Endothelial cell of umbilical vein (primary cell): ENCODE data around the gene WAC. TPM values are rescaled to one million over a fixed set of nuclear protein-coding genes. Genes with fewer than 3 reads are reported as not detected.
A peak's percentile ranks its signal among the peaks of the same experiment; 100 is the strongest.

Experiments
- BruUV-seq: library from RNA; stranded (reverse); fragments of 400-500 nt; replicated peaks from 2 replicates; lab custom pipeline; 2021; lab: Mats Ljungman, UMichigan
- CTCF ChIA-PET: fragments of 300-600, 350-600 bp; sonication (Branson Sonifier 250); formaldehyde crosslinking; loops from one replicate; lab custom pipeline; 2021; ENCODE audit warnings: antibody characterized with exemption, inconsistent platforms; lab: Charles Lee
- POLR2A ChIA-PET: fragments of 300-600, 350-600 bp; sonication (Branson Sonifier 250); formaldehyde crosslinking; loops from one replicate; lab custom pipeline; 2021; ENCODE audit warnings: antibody characterized with exemption, inconsistent platforms; lab: Charles Lee
- DNase-seq: peaks from one replicate; pipeline ENCODE4 v3.0.0-alpha.2; 2011; ENCODE audit warnings: low read depth, low spot score
- FAIRE-seq: peaks from 2 replicates; lab custom pipeline; 2011; peaks lifted over from hg19 to GRCh38; lab: Jason Lieb, UNC
- H2AFZ ChIP-seq: 2 replicates; pipeline ENCODE4 v1.6.0; 2012; ENCODE audit warnings: low read depth, low read length, control low read depth, inconsistent platforms
- H3K27ac ChIP-seq: 2 replicates; pipeline ENCODE4 v1.5.1; 2011; ENCODE audit warnings: low read depth, mild to moderate bottlenecking, control low read depth, low read length, moderate library complexity; ENCODE audit not compliant: insufficient read depth
- H3K27me3 ChIP-seq, 2 experiments: 2 replicates each; pipeline versions ENCODE4 v1.6.0 to v1.6.1; 2011; ENCODE audit warnings: low read length in 2 of 2, mixed read lengths in 1 of 2; ENCODE audit not compliant: control insufficient read depth in 2 of 2, insufficient read depth in 2 of 2
- H3K36me3 ChIP-seq, 2 experiments: 2 replicates in 1 of 2; 3 replicates in 1 of 2; pipeline ENCODE4 v1.5.1; 2011; ENCODE audit warnings: low read length in 2 of 2, mild to moderate bottlenecking in 1 of 2, moderate library complexity in 1 of 2; ENCODE audit not compliant: control insufficient read depth in 2 of 2, insufficient read depth in 2 of 2; ENCODE audit errors: extremely low read depth in 1 of 2
- H3K4me1 ChIP-seq: 3 replicates; pipeline ENCODE4 v1.5.1; 2011; ENCODE audit warnings: mild to moderate bottlenecking, low read length; ENCODE audit not compliant: control insufficient read depth, insufficient read depth; ENCODE audit errors: extremely low read depth
- H3K4me2 ChIP-seq: 2 replicates; pipeline ENCODE4 v1.6.1; 2011; ENCODE audit warnings: low read length, control low read depth, mixed read lengths; ENCODE audit not compliant: insufficient read depth
- H3K4me3 ChIP-seq, 3 experiments: fragments of 200-600 bp in 1 of 3; sonication (generic), shearing (Covaris generic) in 1 of 3; replicated peaks in 1 of 3; 2 replicates each; pipeline ENCODE4 v1.5.1; 2011 to 2016; ENCODE audit warnings: control low read depth in 3 of 3, low read length in 3 of 3, mild to moderate bottlenecking in 2 of 3, inconsistent platforms in 1 of 3, low read depth in 1 of 3, moderate library complexity in 1 of 3; ENCODE audit not compliant: insufficient read depth in 1 of 3
- H3K79me2 ChIP-seq: 2 replicates; pipeline ENCODE4 v1.6.0; 2012; ENCODE audit warnings: low read length, inconsistent platforms; ENCODE audit not compliant: control insufficient read depth, insufficient read depth
- H3K9ac ChIP-seq: replicated peaks from 2 replicates; pipeline ENCODE3; 2011; ENCODE audit warnings: low read length, control low read depth; ENCODE audit not compliant: insufficient read depth; ENCODE audit errors: extremely low read depth
- H3K9me1 ChIP-seq: replicated peaks from 3 replicates; pipeline ENCODE4 v1.6.0; 2011; ENCODE audit warnings: mild to moderate bottlenecking, low read length; ENCODE audit not compliant: control insufficient read depth, insufficient read depth; ENCODE audit errors: extremely low read depth
- H3K9me3 ChIP-seq: replicated peaks from 2 replicates; pipeline ENCODE4 v1.5.1; 2012; ENCODE audit warnings: low read length, inconsistent platforms; ENCODE audit not compliant: control insufficient read depth, insufficient read depth
- H4K20me1 ChIP-seq: replicated peaks from 2 replicates; pipeline ENCODE3; 2011; ENCODE audit warnings: mild to moderate bottlenecking, low read length; ENCODE audit not compliant: control insufficient read depth, insufficient read depth; ENCODE audit errors: extremely low read depth
- EZH2 ChIP-seq: IDR thresholded peaks from 2 replicates; pipeline ENCODE4 v1.6.1; 2012; ENCODE audit warnings: borderline replicate concordance, low read depth, mild to moderate bottlenecking, moderate library complexity, low read length, inconsistent platforms; ENCODE audit not compliant: severe bottlenecking
- FOS ChIP-seq: IDR thresholded peaks from 2 replicates; pipeline ENCODE4 v1.6.1; 2011; ENCODE audit warnings: mild to moderate bottlenecking, low read length, moderate library complexity, borderline replicate concordance; ENCODE audit not compliant: insufficient read depth
- GATA2 ChIP-seq: IDR thresholded peaks from 2 replicates; pipeline ENCODE4 v1.7.0; 2011; ENCODE audit warnings: low read depth, mild to moderate bottlenecking, moderate library complexity, mixed read lengths, low read length; ENCODE audit not compliant: insufficient read length, insufficient read depth
- JUN ChIP-seq: IDR thresholded peaks from 2 replicates; pipeline ENCODE4 v1.6.1; 2011; ENCODE audit warnings: borderline replicate concordance, low read depth; ENCODE audit not compliant: insufficient read length, insufficient read depth
- MYC ChIP-seq: IDR thresholded peaks from one replicate; pipeline ENCODE4 v1.6.1; 2011; ENCODE audit warnings: mild to moderate bottlenecking, low read depth, low read length
- POLR2A ChIP-seq: IDR thresholded peaks from 2 replicates; pipeline ENCODE4 v1.6.1; 2012; ENCODE audit warnings: low read depth, mild to moderate bottlenecking, control low read depth, low read length
- POLR2AphosphoS5 ChIP-seq: IDR thresholded peaks from 2 replicates; pipeline ENCODE4 v1.6.1; 2012; ENCODE audit warnings: low read depth, mild to moderate bottlenecking, control low read depth, low read length, moderate library complexity; ENCODE audit not compliant: insufficient read depth
- dilution Hi-C: fragments of 300-500 bp; cut with MboI; formaldehyde crosslinking; loops from one replicate; pipeline ENCODE4 v1.15.0; 2019; ENCODE audit warnings: low sequenced_read_pairs; ENCODE audit not compliant: extremely low pct_ligation_motif_present
- intact Hi-C: fragments of 100-400 bp; cut with micrococcal nuclease; formaldehyde crosslinking; loops from one replicate; pipeline ENCODE4 v1.10.0; 2022
- polyA plus RNA-seq, 4 experiments: library from polyadenylated mRNA; depleted of rRNA in 3 of 4; stranded (reverse) in 3 of 4; unstranded in 1 of 4; fragments of >200 nt; gene quantifications; 2 replicates each; pipeline versions ENCODE4 v1.2.1 to v1.2.3, GENCODE V29; 2011 to 2012; ENCODE audit warnings: missing spikeins in 1 of 4
- total RNA-seq: library from RNA; stranded (reverse); gene quantifications from 2 replicates; pipeline ENCODE4 v1.2.3, GENCODE V29; 2021
- TF ChIP-seq, protein P1 (sequence below), 2 donors: IDR thresholded peaks; 1 replicate in 1 of 2; 2 replicates in 1 of 2; pipeline ENCODE4 v1.5.1; 2011; ENCODE audit warnings: low read length in 2 of 2, mild to moderate bottlenecking in 2 of 2, moderate library complexity in 2 of 2, control low read depth in 1 of 2, inconsistent platforms in 1 of 2, low read depth in 1 of 2; ENCODE audit not compliant: insufficient read depth in 1 of 2; ENCODE audit errors: extremely low read depth in 1 of 2
- TF ChIP-seq, protein P2 (sequence below): IDR thresholded peaks from 2 replicates; pipeline ENCODE4 v1.6.1; 2011; ENCODE audit not compliant: insufficient read depth, insufficient read length

WAC gene
- total and polyA plus RNA-seq, 2 donors (not counting 3 experiments of a cell fraction or from before 2014, with no cell fraction given): 49.2 to 101 TPM

DNA sequence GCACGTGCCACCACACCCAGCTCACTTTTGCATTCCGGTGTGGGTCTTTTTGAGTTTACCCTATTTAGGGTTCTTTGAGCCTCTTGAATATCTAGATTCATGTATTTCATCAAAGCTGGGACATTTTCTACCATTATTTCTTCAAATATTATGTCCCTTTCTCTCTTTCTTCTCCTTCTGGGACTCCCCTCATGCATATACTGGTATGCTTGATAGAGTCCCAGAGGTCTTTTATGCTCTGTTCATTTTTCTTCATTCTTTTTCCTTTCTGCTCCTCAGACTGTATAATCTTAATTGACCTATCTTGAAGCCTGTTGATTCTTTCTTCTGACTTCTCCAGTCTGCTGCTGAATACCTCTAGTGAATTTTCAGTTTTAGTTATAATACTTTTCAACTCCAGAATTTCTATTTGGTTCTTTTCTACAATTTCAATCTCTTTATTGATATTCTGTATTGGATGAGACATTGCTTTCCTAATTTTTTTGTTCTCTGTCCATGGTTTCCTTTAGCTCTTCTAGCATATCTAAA is 9.1 kb upstream of the WAC start:
- H3K9me1 ChIP-seq: no peaks in the 10 kb centered on the region
- FAIRE-seq (no peak), DNase-seq (no peak)
- TSS peak; percentile 7 for BruUV-seq
- no peaks in the 10 kb centered on the region for H4K20me1 ChIP-seq
- H3K4me1 ChIP-seq: no peaks in the 10 kb centered on the region
- ChIA-PET POLR2A (no interaction called here), CTCF (no interaction called here)
- no peaks in the 10 kb centered on the region for H3K27me3 ChIP-seq
- H3K4me3 ChIP-seq: no peak overlapping the region
- H3K9me3 ChIP-seq: no peaks in the 10 kb centered on the region
- no peak overlapping the region for H3K4me2 ChIP-seq
- H3K36me3 ChIP-seq: peaks cover 3 to 4% of the 10 kb centered on the region in 2 experiments
- no peaks in the 10 kb centered on the region for H3K79me2 ChIP-seq
- dilution Hi-C loops (no loop called here), intact Hi-C loops (no loop called here)
- no peak overlapping the region for H2AFZ ChIP-seq
- H3K9ac ChIP-seq: no peak overlapping the region
- TF ChIP-seq FOS: no peak
- no peak for TF ChIP-seq MYC
- TF ChIP-seq, protein P1, sequence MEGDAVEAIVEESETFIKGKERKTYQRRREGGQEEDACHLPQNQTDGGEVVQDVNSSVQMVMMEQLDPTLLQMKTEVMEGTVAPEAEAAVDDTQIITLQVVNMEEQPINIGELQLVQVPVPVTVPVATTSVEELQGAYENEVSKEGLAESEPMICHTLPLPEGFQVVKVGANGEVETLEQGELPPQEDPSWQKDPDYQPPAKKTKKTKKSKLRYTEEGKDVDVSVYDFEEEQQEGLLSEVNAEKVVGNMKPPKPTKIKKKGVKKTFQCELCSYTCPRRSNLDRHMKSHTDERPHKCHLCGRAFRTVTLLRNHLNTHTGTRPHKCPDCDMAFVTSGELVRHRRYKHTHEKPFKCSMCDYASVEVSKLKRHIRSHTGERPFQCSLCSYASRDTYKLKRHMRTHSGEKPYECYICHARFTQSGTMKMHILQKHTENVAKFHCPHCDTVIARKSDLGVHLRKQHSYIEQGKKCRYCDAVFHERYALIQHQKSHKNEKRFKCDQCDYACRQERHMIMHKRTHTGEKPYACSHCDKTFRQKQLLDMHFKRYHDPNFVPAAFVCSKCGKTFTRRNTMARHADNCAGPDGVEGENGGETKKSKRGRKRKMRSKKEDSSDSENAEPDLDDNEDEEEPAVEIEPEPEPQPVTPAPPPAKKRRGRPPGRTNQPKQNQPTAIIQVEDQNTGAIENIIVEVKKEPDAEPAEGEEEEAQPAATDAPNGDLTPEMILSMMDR (IDR thresholded peaks at IDR 0.05; ENCODE audit: extremely low read depth in 1 of 2, insufficient read depth in 1 of 2, low read depth in 1 of 2, low read length in 2 of 2): no peak
- TF ChIP-seq, protein P2, sequence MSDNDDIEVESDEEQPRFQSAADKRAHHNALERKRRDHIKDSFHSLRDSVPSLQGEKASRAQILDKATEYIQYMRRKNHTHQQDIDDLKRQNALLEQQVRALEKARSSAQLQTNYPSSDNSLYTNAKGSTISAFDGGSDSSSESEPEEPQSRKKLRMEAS: no peak
- TF ChIP-seq POLR2AphosphoS5: no peak
- H3K27ac ChIP-seq: no peak overlapping the region

DNA sequence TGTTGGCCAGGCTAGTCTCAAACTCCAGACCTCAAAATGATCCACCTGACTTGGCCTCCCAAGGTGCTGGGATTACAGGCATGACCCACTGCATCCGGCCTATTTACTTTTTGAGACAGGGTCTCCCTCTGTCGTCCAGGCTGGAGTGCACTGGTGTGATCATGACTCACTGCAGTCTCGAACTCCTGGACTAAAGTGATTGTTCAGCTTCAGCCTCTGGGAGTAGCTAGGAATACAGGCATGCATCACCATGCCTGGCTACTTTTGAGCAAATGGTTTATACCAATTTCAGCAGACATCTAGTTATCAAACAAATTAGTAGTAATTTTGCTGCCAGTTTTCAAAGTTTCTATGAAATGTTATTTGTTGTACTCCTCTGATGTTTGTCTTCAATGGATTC is 2.2 kb upstream of the WAC start:
- Histone ChIP-seq H3K9me1 (no peaks in the 10 kb centered on the region), H3K36me3 (peaks cover under 1 to 4% of the 10 kb centered on the region in 2 experiments), H3K27ac (no peak overlapping the region), H3K4me1 (peaks cover 19% of the 10 kb centered on the region), H3K4me3 (no peak overlapping the region), H3K9ac (no peak overlapping the region), H3K27me3 (no peaks in the 10 kb centered on the region), H3K4me2 (peak overlapping the region; percentile 88), H2AFZ (no peak overlapping the region), H3K79me2 (peaks cover 40% of the 10 kb centered on the region), H3K9me3 (no peaks in the 10 kb centered on the region), H4K20me1 (peaks cover 3% of the 10 kb centered on the region)
- intact Hi-C loops: no loop called here
- ChIA-PET CTCF (interaction anchor here (1.2 kb wide), 1 partner anchor 19 kb away, joined by 3 read pairs; no protein-coding TSS in a partner anchor), POLR2A (no interaction called here)
- dilution Hi-C loops: no loop called here
- TF ChIP-seq GATA2 (no peak), POLR2A (no peak), JUN (no peak), POLR2AphosphoS5 (no peak), MYC (no peak), EZH2 (no peak), FOS (no peak)
- TF ChIP-seq, protein P1 (IDR thresholded peaks at IDR 0.05; ENCODE audit: extremely low read depth in 1 of 2, insufficient read depth in 1 of 2, low read depth in 1 of 2, low read length in 2 of 2): no peak
- TF ChIP-seq, protein P2: no peak
- FAIRE-seq: peak; percentile 59
- no TSS peak for BruUV-seq
- no peak for DNase-seq
